CD4-positive, alpha-beta T cell treated with Interleukin-17A for 4 hours (primary cell): ENCODE results near the gene FBXO33.

ENCODE experiments used
- DNase-seq: peaks from one replicate; pipeline ENCODE4 v3.0.0-alpha.2; 2020; ENCODE audit warnings: mixed read lengths

Gene FBXO33

GRCh38 chr14:39432179-39432618, at the start of gene FBXO33:
Gene FBXO33, minus strand, starts transcription at chr14:39432433. Its CDS starts 271 bp downstream, at chr14:39432162.
- DNase-seq, result peak; percentile 97

- DNase-seq, result no peak
These were observed 42.2 kb upstream of the FBXO33 start for GRCh38 chr14:39474416-39474911.

GRCh38 chr14:39472078-39472477, 39.8 kb upstream of the FBXO33 start:
- no peak for DNase-seq

- peak; percentile 34 for DNase-seq
These were observed 37.0 kb upstream of the FBXO33 start for GRCh38 chr14:39469094-39469710.

- DNase-seq, result no peak
These were observed 35.8 kb upstream of the FBXO33 start for GRCh38 chr14:39467889-39468524.

GRCh38 chr14:39459795-39460478, 27.7 kb upstream of the FBXO33 start:
- no peak for DNase-seq

- no peak for DNase-seq
These were observed 24.5 kb upstream of the FBXO33 start for GRCh38 chr14:39456702-39457250.

- DNase-seq, result no peak
These were observed 22.8 kb upstream of the FBXO33 start for GRCh38 chr14:39454906-39455539.

- DNase-seq, result no peak
These were observed 20.4 kb upstream of the FBXO33 start for GRCh38 chr14:39452680-39453079.

GRCh38 chr14:39451811-39452210, 19.6 kb upstream of the FBXO33 start:
- DNase-seq, result no peak

GRCh38 chr14:39447175-39447661, 15.0 kb upstream of the FBXO33 start:
- no peak for DNase-seq

- no peak for DNase-seq
These were observed 14.0 kb upstream of the FBXO33 start for GRCh38 chr14:39446131-39446744.

- DNase-seq, result no peak
These were observed 10.1 kb upstream of the FBXO33 start for GRCh38 chr14:39442293-39442692.

GRCh38 chr14:39441805-39442204, 9.6 kb upstream of the FBXO33 start:
- no peak for DNase-seq

- no peak for DNase-seq
These were observed 8.7 kb upstream of the FBXO33 start for GRCh38 chr14:39440975-39441374.

- no peak for DNase-seq
These were observed 3.0 kb upstream of the FBXO33 start for GRCh38 chr14:39435241-39435640.

- DNase-seq, result no peak
These were observed 2.2 kb upstream of the FBXO33 start for GRCh38 chr14:39434401-39434800.

- no peak for DNase-seq
These were observed 1.2 kb upstream of the FBXO33 start for GRCh38 chr14:39433452-39433813.

GRCh38 chr14:39432619-39433451, 602 bp upstream of the FBXO33 start:
- peak; percentile 82 for DNase-seq

GRCh38 chr14:39431416-39432178, 636 bp downstream of the FBXO33 start:
- DNase-seq, result peak; percentile 60
